Islet precursor cell (in vitro differentiated cells): ENCODE data around the gene BMERB1.

Experiments
- DNase-seq: peaks from one replicate; pipeline ENCODE4 v3.0.0-alpha.2; 2018

The BMERB1 gene

GRCh38 chr16:15506441-15506840, 72.1 kb downstream of the BMERB1 start:
- DNase-seq, result no peak

- DNase-seq, result no peak
Measured at GRCh38 chr16:15507301-15507958, 73.0 kb downstream of the BMERB1 start.

- DNase-seq, result no peak
Measured at GRCh38 chr16:15507959-15508627, 73.7 kb downstream of the BMERB1 start.

- DNase-seq, result no peak
Measured at GRCh38 chr16:15509051-15509592, 74.7 kb downstream of the BMERB1 start.

- no peak for DNase-seq
Measured at GRCh38 chr16:15509593-15510535, 75.5 kb downstream of the BMERB1 start.

GRCh38 chr16:15510992-15511391, 76.6 kb downstream of the BMERB1 start:
- no peak for DNase-seq

GRCh38 chr16:15511759-15512487, 77.5 kb downstream of the BMERB1 start:
- no peak for DNase-seq

GRCh38 chr16:15513156-15513555, 78.8 kb downstream of the BMERB1 start:
- no peak for DNase-seq

GRCh38 chr16:15515992-15516391, 81.6 kb downstream of the BMERB1 start:
- DNase-seq, result no peak

- no peak for DNase-seq
Measured at GRCh38 chr16:15516609-15517008, 82.2 kb downstream of the BMERB1 start.

- DNase-seq, result no peak
Measured at GRCh38 chr16:15517743-15518377, 83.5 kb downstream of the BMERB1 start.

- no peak for DNase-seq
Measured at GRCh38 chr16:15518381-15519351, 84.3 kb downstream of the BMERB1 start.

- no peak for DNase-seq
Measured at GRCh38 chr16:15519790-15520189, 85.4 kb downstream of the BMERB1 start.

GRCh38 chr16:15521390-15521757, 87.0 kb downstream of the BMERB1 start:
- no peak for DNase-seq

- DNase-seq, result no peak
Measured at GRCh38 chr16:15521758-15522509, 87.5 kb downstream of the BMERB1 start.

GRCh38 chr16:15523092-15523541, 88.7 kb downstream of the BMERB1 start:
- no peak for DNase-seq

- DNase-seq, result no peak
Measured at GRCh38 chr16:15523939-15524338, 89.6 kb downstream of the BMERB1 start.

GRCh38 chr16:15524966-15525365, 90.6 kb downstream of the BMERB1 start:
- DNase-seq, result no peak

- no peak for DNase-seq
Measured at GRCh38 chr16:15526097-15526496, 91.7 kb downstream of the BMERB1 start.

GRCh38 chr16:15526731-15527130, 92.3 kb downstream of the BMERB1 start:
- no peak for DNase-seq
